IPS DF 4.7 (cell line): Measurements from ENCODE around the gene DCC.
"Not testable (repeated sequence)": the region's sequence is repeated elsewhere in the genome, so short reads cannot be mapped to it uniquely, and the experiment has no call there.

Source experiments
- DNase-seq: peaks from one replicate; pipeline ENCODE4 v3.0.0-alpha.2; 2013; ENCODE audit warnings: low spot score; ENCODE audit errors: extremely low read depth

DCC gene

GRCh38 chr18:52345428-52345827, 5.4 kb downstream of the DCC start:
- no peak for DNase-seq

GRCh38 chr18:52348209-52348608, 8.2 kb downstream of the DCC start:
- DNase-seq, result no peak

- DNase-seq, result no peak
Measured at GRCh38 chr18:52349498-52349897, 9.5 kb downstream of the DCC start.

GRCh38 chr18:52352920-52353319, 12.9 kb downstream of the DCC start:
- DNase-seq, result no peak

- no peak for DNase-seq
Measured at GRCh38 chr18:52353589-52353988, 13.6 kb downstream of the DCC start.

GRCh38 chr18:52363861-52364260, 23.9 kb downstream of the DCC start:
- DNase-seq, result no peak

GRCh38 chr18:52366851-52367250, 26.9 kb downstream of the DCC start:
- DNase-seq, result not testable (repeated sequence)

- DNase-seq, result no peak
Measured at GRCh38 chr18:52367953-52368742, 28.2 kb downstream of the DCC start.

GRCh38 chr18:52370841-52371240, 30.8 kb downstream of the DCC start:
- DNase-seq, result no peak

GRCh38 chr18:52376104-52376503, 36.1 kb downstream of the DCC start:
- DNase-seq, result no peak

GRCh38 chr18:52377094-52377493, 37.1 kb downstream of the DCC start:
- DNase-seq, result no peak

- no peak for DNase-seq
Measured at GRCh38 chr18:52386306-52386705, 46.3 kb downstream of the DCC start.

GRCh38 chr18:52387175-52387574, 47.2 kb downstream of the DCC start:
- DNase-seq, result no peak

- DNase-seq, result no peak
Measured at GRCh38 chr18:52391810-52392559, 52.0 kb downstream of the DCC start.

- DNase-seq, result no peak
Measured at GRCh38 chr18:52394602-52395001, 54.6 kb downstream of the DCC start.

GRCh38 chr18:52395146-52395852, 55.3 kb downstream of the DCC start:
- no peak for DNase-seq

- no peak for DNase-seq
Measured at GRCh38 chr18:52401236-52401635, 61.2 kb downstream of the DCC start.

- no peak for DNase-seq
Measured at GRCh38 chr18:52402814-52403213, 62.8 kb downstream of the DCC start.

- DNase-seq, result no peak
Measured at GRCh38 chr18:52403291-52404021, 63.5 kb downstream of the DCC start.

GRCh38 chr18:52408800-52409302, 68.9 kb downstream of the DCC start:
- DNase-seq, result no peak

GRCh38 chr18:52409727-52410126, 69.7 kb downstream of the DCC start:
- no peak for DNase-seq
